Upper lobe of left lung (tissue), 6 donors: ENCODE measurements around the gene MYZAP. TPM values are rescaled to one million over a fixed set of nuclear protein-coding genes. Genes with fewer than 3 reads are reported as not detected.

Experiments used
- ATAC-seq, 2 donors: fragments of 200-7000 bp; cut with Tn5 transposase; one replicate each; pipeline ENCODE4 v1.9.1; 2022; ENCODE audit warnings: mild to moderate bottlenecking in 2 of 2, moderate library complexity in 2 of 2; ENCODE audit not compliant: low FRiP score in 2 of 2
- DNase-seq, 2 donors: peaks; one replicate each; pipeline ENCODE4 v3.0.0-alpha.2; 2019 to 2020
- H3K27ac ChIP-seq, 4 donors: fragments of 200-600 bp; sonication (generic); one replicate each; pipeline ENCODE4 v1.5.1; 2016 to 2019
- H3K27me3 ChIP-seq, 4 donors: fragments of 200-600 bp; sonication (generic); one replicate each; pipeline ENCODE4 v1.5.1; 2017 to 2019
- H3K36me3 ChIP-seq, 4 donors: fragments of 200-600 bp; sonication (generic); one replicate each; pipeline ENCODE4 v1.5.1; 2016 to 2019
- H3K4me1 ChIP-seq, 4 donors: fragments of 200-600 bp; sonication (generic); one replicate each; pipeline ENCODE4 v1.5.1; 2018 to 2019
- H3K4me3 ChIP-seq, 4 donors: fragments of 200-600 bp; sonication (generic); one replicate each; pipeline ENCODE4 v1.5.1; 2017 to 2019; ENCODE audit warnings: mild to moderate bottlenecking in 2 of 4, moderate library complexity in 1 of 4
- H3K9me3 ChIP-seq, 4 donors: fragments of 200-600 bp; sonication (generic); one replicate each; pipeline ENCODE4 v1.5.1; 2018 to 2019
- EP300 ChIP-seq, 4 donors: sonication (generic); formaldehyde crosslinking; IDR thresholded peaks; one replicate each; pipeline ENCODE4 v1.5.1; 2017; ENCODE audit warnings: antibody characterized with exemption in 4 of 4, control low read depth in 2 of 4
- POLR2A ChIP-seq, 4 donors: fragments of 450-650 bp; IDR thresholded peaks; one replicate each; pipeline ENCODE4 v1.5.1; 2016 to 2017; ENCODE audit warnings: antibody characterized with exemption in 4 of 4, mild to moderate bottlenecking in 2 of 4
- POLR2AphosphoS5 ChIP-seq, 2 donors: sonication (generic); formaldehyde crosslinking; IDR thresholded peaks; one replicate each; pipeline ENCODE4 v1.5.1; 2017; ENCODE audit warnings: antibody characterized with exemption in 2 of 2
- WGBS, 2 donors: methylation state at CpG; one replicate each; pipeline ENCODE4 v1.1.5; 2017 to 2018; 5-methylcytosine and 5-hydroxymethylcytosine counted together
- total RNA-seq, 6 donors: library from RNA; depleted of rRNA in 4 of 6; stranded (reverse); fragments of >200 nt in 4 of 6; gene quantifications; one replicate each; pipeline versions ENCODE4 v1.1.0 to v1.2.1, GENCODE V29; 2016 to 2021
- TF ChIP-seq, protein P1 (sequence below), 6 experiments: fragments of 450-650 bp in 4 of 6; fragments of 200-600 bp in 2 of 6; sonication (generic) in 2 of 6; IDR thresholded peaks; one replicate each; pipeline ENCODE4 v1.5.1; 2016 to 2019; ENCODE audit warnings: antibody characterized with exemption in 6 of 6
- donor health status: DM: no; HTN: no; CAD: no; lungs with moderate emphysema.
- donor health status: DM: no; HTN: yes; CAD: no; lungs with severe emphysema.

Gene MYZAP
- total RNA-seq, 6 donors from 2014 or later = 22.0 to 54.3 (median 30.4) TPM

DNA sequence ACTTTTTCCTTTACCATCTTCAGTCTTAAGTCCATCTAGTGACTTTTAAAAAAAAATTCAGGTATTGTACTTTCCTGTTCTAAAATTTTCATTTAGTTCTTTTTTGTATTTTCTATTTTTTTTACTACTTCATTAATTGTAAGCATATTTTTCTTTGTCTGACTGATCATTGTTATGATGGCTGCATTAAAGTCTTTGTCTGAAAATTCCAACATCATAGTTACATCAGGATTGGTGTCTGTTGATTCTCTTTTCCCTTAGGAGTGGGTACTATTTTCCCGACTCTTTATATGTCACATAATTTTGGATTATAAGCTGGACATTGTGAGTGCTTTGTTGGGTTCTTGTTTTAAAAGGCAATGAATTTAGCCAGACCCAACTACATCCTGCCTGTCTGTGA lies 79.9 kb downstream of the MYZAP start:
- TF ChIP-seq EP300 (IDR thresholded peaks at IDR 0.05) (no peak), POLR2A (IDR thresholded peaks at IDR 0.05) (no peak), POLR2AphosphoS5 (IDR thresholded peaks at IDR 0.05) (no peak)
- TF ChIP-seq, protein P1, sequence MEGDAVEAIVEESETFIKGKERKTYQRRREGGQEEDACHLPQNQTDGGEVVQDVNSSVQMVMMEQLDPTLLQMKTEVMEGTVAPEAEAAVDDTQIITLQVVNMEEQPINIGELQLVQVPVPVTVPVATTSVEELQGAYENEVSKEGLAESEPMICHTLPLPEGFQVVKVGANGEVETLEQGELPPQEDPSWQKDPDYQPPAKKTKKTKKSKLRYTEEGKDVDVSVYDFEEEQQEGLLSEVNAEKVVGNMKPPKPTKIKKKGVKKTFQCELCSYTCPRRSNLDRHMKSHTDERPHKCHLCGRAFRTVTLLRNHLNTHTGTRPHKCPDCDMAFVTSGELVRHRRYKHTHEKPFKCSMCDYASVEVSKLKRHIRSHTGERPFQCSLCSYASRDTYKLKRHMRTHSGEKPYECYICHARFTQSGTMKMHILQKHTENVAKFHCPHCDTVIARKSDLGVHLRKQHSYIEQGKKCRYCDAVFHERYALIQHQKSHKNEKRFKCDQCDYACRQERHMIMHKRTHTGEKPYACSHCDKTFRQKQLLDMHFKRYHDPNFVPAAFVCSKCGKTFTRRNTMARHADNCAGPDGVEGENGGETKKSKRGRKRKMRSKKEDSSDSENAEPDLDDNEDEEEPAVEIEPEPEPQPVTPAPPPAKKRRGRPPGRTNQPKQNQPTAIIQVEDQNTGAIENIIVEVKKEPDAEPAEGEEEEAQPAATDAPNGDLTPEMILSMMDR (IDR thresholded peaks at IDR 0.05) = no peak
- 0% methylated on average over 1 of the region's 1 CpG for WGBS, 2 donors
- peak overlapping the region in 1 of 4 donors; percentile 1 for H3K27ac ChIP-seq

DNA sequence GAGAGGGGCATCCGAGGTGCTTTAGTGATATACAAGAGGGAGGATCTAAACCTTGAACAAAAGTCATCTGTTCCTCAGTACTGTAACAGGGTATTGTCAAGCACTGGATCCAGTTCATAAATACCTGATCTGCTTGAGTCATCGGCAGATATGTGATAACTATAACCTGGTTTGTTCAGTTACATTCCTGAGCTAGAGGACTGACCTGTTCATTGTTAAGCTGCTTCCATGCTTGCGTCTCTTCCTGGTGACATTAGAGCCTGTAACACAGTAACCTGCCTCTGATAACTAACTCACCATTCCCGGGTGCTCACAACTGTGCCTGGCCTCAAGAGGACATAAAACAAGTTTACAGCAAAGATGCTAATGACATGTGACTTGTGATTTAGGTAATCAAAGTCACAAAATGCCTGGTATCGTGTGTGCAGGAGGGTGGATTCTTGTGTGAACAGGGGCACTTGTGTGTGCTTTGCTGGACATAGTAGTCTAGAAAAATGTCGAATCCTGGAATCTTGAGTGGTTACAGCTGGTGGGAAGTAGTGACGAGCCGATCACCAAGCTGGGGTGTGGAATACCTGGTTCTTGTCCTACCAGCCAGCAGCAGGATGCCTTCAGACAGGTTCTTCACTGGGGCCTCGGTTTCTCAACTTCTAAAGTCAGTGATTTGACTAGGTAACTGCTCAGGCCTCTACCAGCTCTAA lies 83.9 kb downstream of the MYZAP start:
- H3K4me3 ChIP-seq = no peak overlapping the region
- peaks cover 0 to 4% (median 0%) of the 10 kb centered on the region in 4 donors for H3K4me1 ChIP-seq
- H3K27me3 ChIP-seq = no peaks in the 10 kb centered on the region
- no peaks in the 10 kb centered on the region for H3K9me3 ChIP-seq
- DNase-seq (no peak), ATAC-seq (no peak)
- no peak for TF ChIP-seq POLR2A (IDR thresholded peaks at IDR 0.05)
- TF ChIP-seq, protein P1 (IDR thresholded peaks at IDR 0.05) = no peak
- no peak for TF ChIP-seq EP300 (IDR thresholded peaks at IDR 0.05)
- no peak for TF ChIP-seq POLR2AphosphoS5 (IDR thresholded peaks at IDR 0.05)
- WGBS, 2 donors = 70 to 93% methylated on average over 9 of the region's 9 CpGs
- H3K36me3 ChIP-seq = peaks cover 0 to 5% (median 0%) of the 10 kb centered on the region in 4 donors
- peak overlapping the region in 1 of 4 donors; percentile 42 for H3K27ac ChIP-seq

More for the DNA sequence above, 79.9 kb downstream of the MYZAP start:
- H3K9me3 ChIP-seq = no peaks in the 10 kb centered on the region
- H3K36me3 ChIP-seq = peaks cover 0 to 5% (median 0%) of the 10 kb centered on the region in 4 donors
- H3K27me3 ChIP-seq = no peaks in the 10 kb centered on the region
- H3K4me1 ChIP-seq = peaks cover 0 to 10% (median 0%) of the 10 kb centered on the region in 4 donors
- no peak for DNase-seq
- H3K4me3 ChIP-seq = no peak overlapping the region
- no peak for ATAC-seq

DNA sequence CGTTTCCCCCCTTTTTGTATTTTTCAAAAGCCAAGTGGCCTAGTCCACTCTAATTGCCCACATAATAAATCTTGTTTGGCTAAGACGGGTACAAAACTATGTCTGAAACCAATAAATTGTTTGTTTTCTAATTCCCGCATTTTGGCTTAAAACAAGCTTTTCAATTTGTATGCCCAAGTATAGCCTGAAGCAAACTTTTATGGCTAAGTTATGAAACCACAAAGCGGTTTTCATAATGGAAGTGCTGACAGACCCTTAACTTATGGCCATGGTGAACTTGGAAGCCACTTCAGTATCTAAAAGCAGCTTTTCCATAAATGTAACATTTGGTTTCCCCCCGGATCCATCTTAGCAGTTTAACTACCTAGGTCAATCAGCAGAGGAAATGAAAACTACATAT lies 84.9 kb downstream of the MYZAP start:
- Histone ChIP-seq H3K27ac (no peak overlapping the region), H3K36me3 (peaks cover 0 to 5% (median 0%) of the 10 kb centered on the region in 4 donors), H3K4me1 (peaks cover 0 to 4% (median 0%) of the 10 kb centered on the region in 4 donors), H3K27me3 (no peaks in the 10 kb centered on the region), H3K4me3 (no peak overlapping the region), H3K9me3 (no peaks in the 10 kb centered on the region)
- ATAC-seq (no peak), DNase-seq (no peak)
- TF ChIP-seq POLR2AphosphoS5 (IDR thresholded peaks at IDR 0.05) (no peak), EP300 (IDR thresholded peaks at IDR 0.05) (no peak), POLR2A (IDR thresholded peaks at IDR 0.05) (no peak)
- TF ChIP-seq, protein P1 (IDR thresholded peaks at IDR 0.05) = no peak
- 76 to 91% methylated on average over 5 of the region's 5 CpGs for WGBS, 2 donors

DNA sequence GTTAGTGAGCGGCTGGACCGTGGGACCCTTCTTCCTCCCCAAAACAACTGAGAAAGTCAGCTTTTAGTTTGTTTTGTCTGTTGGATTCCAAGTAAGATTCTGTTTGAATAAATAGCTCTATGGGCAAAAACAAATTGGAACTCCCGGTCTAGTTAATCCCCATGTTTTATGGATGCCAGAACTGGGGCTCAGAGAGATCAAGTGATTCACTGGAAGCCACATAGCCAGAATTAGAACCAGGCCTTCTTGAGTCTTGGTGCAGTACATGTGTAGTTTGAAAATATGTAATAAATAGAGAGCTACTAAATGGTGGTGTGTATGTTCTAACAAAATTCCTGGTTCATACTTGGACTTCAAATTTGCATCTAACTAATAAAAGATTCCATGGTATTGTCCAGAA lies 85.5 kb downstream of the MYZAP start:
- no peak for ATAC-seq
- Histone ChIP-seq H3K36me3 (peaks cover 0 to 5% (median 0%) of the 10 kb centered on the region in 4 donors), H3K9me3 (no peaks in the 10 kb centered on the region), H3K27ac (no peak overlapping the region), H3K4me1 (peaks cover 0 to 4% (median 0%) of the 10 kb centered on the region in 4 donors), H3K4me3 (no peak overlapping the region), H3K27me3 (no peaks in the 10 kb centered on the region)
- WGBS, 2 donors = 91 to 96% methylated on average over 3 of the region's 3 CpGs
- DNase-seq = no peak
- TF ChIP-seq EP300 (IDR thresholded peaks at IDR 0.05) = no peak
- no peak for TF ChIP-seq POLR2A (IDR thresholded peaks at IDR 0.05)

DNA sequence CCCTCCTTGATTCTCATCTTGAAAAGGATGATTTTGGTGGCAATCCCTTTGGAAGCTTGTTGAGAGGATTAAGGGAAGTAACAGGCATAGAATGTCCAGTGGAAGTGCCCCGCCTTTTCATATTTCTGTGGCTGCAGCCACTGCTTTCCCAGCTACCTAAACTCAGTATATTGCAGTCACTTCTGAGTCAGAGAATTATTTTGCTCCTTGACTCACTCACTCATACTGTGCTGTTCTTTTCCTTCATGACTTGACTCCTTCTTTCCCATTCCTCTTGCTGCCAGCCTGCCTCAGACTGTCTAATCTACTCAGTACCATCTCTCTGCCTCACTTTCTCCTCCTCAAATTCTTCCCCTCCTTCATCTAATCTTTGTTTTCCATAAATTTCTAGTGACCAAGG lies 88.3 kb downstream of the MYZAP start:
- ATAC-seq (peak in 1 of 2 donors; percentile 28), DNase-seq (no peak)
- Histone ChIP-seq H3K27me3 (no peaks in the 10 kb centered on the region), H3K36me3 (peaks cover 0 to 11% (median 0%) of the 10 kb centered on the region in 4 donors), H3K4me1 (no peaks in the 10 kb centered on the region), H3K4me3 (no peak overlapping the region), H3K9me3 (no peaks in the 10 kb centered on the region), H3K27ac (no peak overlapping the region)
- 92 to 96% methylated on average over 1 of the region's 1 CpG for WGBS, 2 donors
- TF ChIP-seq POLR2AphosphoS5 (IDR thresholded peaks at IDR 0.05) (no peak), POLR2A (IDR thresholded peaks at IDR 0.05) (no peak), EP300 (IDR thresholded peaks at IDR 0.05) (no peak)
- TF ChIP-seq, protein P1 (IDR thresholded peaks at IDR 0.05) = no peak
